ENCODE data around the gene ADGRA3. TPM values are rescaled to one million over a fixed set of nuclear protein-coding genes. Genes with fewer than 3 reads are reported as not detected.

ADGRA3 gene
- total RNA-seq, 2 donors from 2014 or later: 51.8 to 54.9 TPM

GRCh38 chr4:22345678-22346077 is 170.2 kb downstream of the ADGRA3 start:
- DNase-seq: no peak
- Mint-ChIP-seq H3K4me1 (peaks cover 15% of the 10 kb centered on the region), H3K27ac (no peak overlapping the region)

GRCh38 chr4:22345055-22345454 is 170.8 kb downstream of the ADGRA3 start:
- Histone ChIP-seq H3K9ac (ENCODE audit: extremely low read depth, low read length, poor library complexity, severe bottlenecking) (no peak overlapping the region), H3K27me3 (ENCODE audit: control insufficient read depth, insufficient read depth, low read length, poor library complexity, severe bottlenecking) (no peaks in the 10 kb centered on the region), H3K4me3 (ENCODE audit: low read length) (no peak overlapping the region), H3K9me3 (ENCODE audit: control insufficient read depth, low read length) (peaks cover 4% of the 10 kb centered on the region), H3K4me1 (ENCODE audit: control insufficient read depth, insufficient read depth, low read length) (no peaks in the 10 kb centered on the region), H3K27ac (ENCODE audit: low read depth, low read length) (no peak overlapping the region), H3K36me3 (ENCODE audit: control insufficient read depth, insufficient read depth, low read length) (no peaks in the 10 kb centered on the region)
- no peak overlapping the region for H3K27ac Mint-ChIP-seq
- H3K27me3 Mint-ChIP-seq (ENCODE audit: insufficient read depth): no peaks in the 10 kb centered on the region
- no peak for TF ChIP-seq CTCF (conservative IDR thresholded peaks at IDR 0.05)
- WGBS, 2 experiments (ENCODE audit: insufficient coverage in 1 of 2, insufficient read length in 1 of 2): 0% methylated on average over 1 of the region's 1 CpG; no CpG with 5 or more reads in 1 of the 2 experiments
- peaks cover 7% of the 10 kb centered on the region for H3K9me3 Mint-ChIP-seq
- no peak overlapping the region for H3K4me3 Mint-ChIP-seq
- no peak for DNase-seq
- H3K4me1 Mint-ChIP-seq: peaks cover 15% of the 10 kb centered on the region
- peaks cover 6% of the 10 kb centered on the region for H3K36me3 Mint-ChIP-seq (ENCODE audit: low read depth)

More at GRCh38 chr4:22345678-22346077, 170.2 kb downstream of the ADGRA3 start:
- TF ChIP-seq CTCF (conservative IDR thresholded peaks at IDR 0.05): no peak
- H3K27me3 Mint-ChIP-seq (ENCODE audit: insufficient read depth): no peaks in the 10 kb centered on the region
- Histone ChIP-seq H3K27ac (ENCODE audit: low read depth, low read length) (no peak overlapping the region), H3K4me1 (ENCODE audit: control insufficient read depth, insufficient read depth, low read length) (no peaks in the 10 kb centered on the region), H3K36me3 (ENCODE audit: control insufficient read depth, insufficient read depth, low read length) (no peaks in the 10 kb centered on the region), H3K9me3 (ENCODE audit: control insufficient read depth, low read length) (peaks cover 4% of the 10 kb centered on the region), H3K9ac (ENCODE audit: extremely low read depth, low read length, poor library complexity, severe bottlenecking) (no peak overlapping the region), H3K4me3 (ENCODE audit: low read length) (no peak overlapping the region), H3K27me3 (ENCODE audit: control insufficient read depth, insufficient read depth, low read length, poor library complexity, severe bottlenecking) (no peaks in the 10 kb centered on the region)
- WGBS, 2 experiments (ENCODE audit: insufficient coverage in 1 of 2, insufficient read length in 1 of 2): 100% methylated on average over 1 of the region's 1 CpG
- H3K4me3 Mint-ChIP-seq: no peak overlapping the region
- H3K9me3 Mint-ChIP-seq: peaks cover 7% of the 10 kb centered on the region
- peaks cover 6% of the 10 kb centered on the region for H3K36me3 Mint-ChIP-seq (ENCODE audit: low read depth)

- Mint-ChIP-seq H3K4me1 (peaks cover 15% of the 10 kb centered on the region), H3K9me3 (peaks cover 7% of the 10 kb centered on the region), H3K27me3 (ENCODE audit: insufficient read depth) (no peaks in the 10 kb centered on the region), H3K36me3 (ENCODE audit: low read depth) (peaks cover 6% of the 10 kb centered on the region), H3K27ac (no peak overlapping the region), H3K4me3 (no peak overlapping the region)
- no peak for DNase-seq
- TF ChIP-seq CTCF (conservative IDR thresholded peaks at IDR 0.05): no peak
- Histone ChIP-seq H3K36me3 (ENCODE audit: control insufficient read depth, insufficient read depth, low read length) (no peaks in the 10 kb centered on the region), H3K4me3 (ENCODE audit: low read length) (no peak overlapping the region), H3K27me3 (ENCODE audit: control insufficient read depth, insufficient read depth, low read length, poor library complexity, severe bottlenecking) (no peaks in the 10 kb centered on the region), H3K27ac (ENCODE audit: low read depth, low read length) (no peak overlapping the region), H3K4me1 (ENCODE audit: control insufficient read depth, insufficient read depth, low read length) (no peaks in the 10 kb centered on the region), H3K9me3 (ENCODE audit: control insufficient read depth, low read length) (peaks cover 4% of the 10 kb centered on the region), H3K9ac (ENCODE audit: extremely low read depth, low read length, poor library complexity, severe bottlenecking) (no peak overlapping the region)
- 91 to 100% methylated on average over 1 to 2 of the region's 2 CpGs for WGBS, 2 experiments (ENCODE audit: insufficient coverage in 1 of 2, insufficient read length in 1 of 2)
Measured at GRCh38 chr4:22343606-22344005, 172.3 kb downstream of the ADGRA3 start.
